ENCODE measurements around the gene GSTT2B.
"Not testable (repeated sequence)": the region's sequence is repeated elsewhere in the genome, so short reads cannot be mapped to it uniquely, and the experiment has no call there.

The GSTT2B gene

GRCh38 chr22:23980567-23980966, 19.6 kb upstream of the GSTT2B start:
- DNase-seq = not testable (repeated sequence)

- not testable (repeated sequence) for DNase-seq
These were observed 18.7 kb upstream of the GSTT2B start, which contains the start of gene GSTT2 for GRCh38 chr22:23979557-23980240. TSS of gene GSTT2 (plus strand) at chr22:23980134.

GRCh38 chr22:23977304-23977703, 16.3 kb upstream of the GSTT2B start:
- DNase-seq = not testable (repeated sequence)

- DNase-seq = not testable (repeated sequence)
These were observed 13.9 kb upstream of the GSTT2B start for GRCh38 chr22:23974836-23975352.

GRCh38 chr22:23974345-23974744, 13.3 kb upstream of the GSTT2B start, which contains the start of gene DDT:
TSS of gene DDT (minus strand) at chr22:23974441. CDS start at chr22:23974414, 27 bp downstream.
- not testable (repeated sequence) for DNase-seq

GRCh38 chr22:23971927-23972326, 10.9 kb upstream of the GSTT2B start:
- DNase-seq = not testable (repeated sequence)

- DNase-seq = no peak
These were observed 10.0 kb upstream of the GSTT2B start for GRCh38 chr22:23970816-23971486.

GRCh38 chr22:23970201-23970641, 9.2 kb upstream of the GSTT2B start:
- no peak for DNase-seq

GRCh38 chr22:23969071-23969470, 8.1 kb upstream of the GSTT2B start:
- DNase-seq = no peak

- DNase-seq = not testable (repeated sequence)
These were observed 5.6 kb upstream of the GSTT2B start, which contains the start of gene DDTL for GRCh38 chr22:23966568-23966967. TSS of gene DDTL (plus strand) at chr22:23966888. CDS start at chr22:23966915, 27 bp downstream.

GRCh38 chr22:23966094-23966493, 5.1 kb upstream of the GSTT2B start:
- DNase-seq = not testable (repeated sequence)

- DNase-seq = peak; percentile 86
These were observed 4.6 kb downstream of the GSTT2B start for GRCh38 chr22:23956301-23956900.

- not testable (repeated sequence) for DNase-seq
These were observed 5.1 kb downstream of the GSTT2B start for GRCh38 chr22:23955886-23956285.

- DNase-seq = not testable (repeated sequence)
These were observed 6.0 kb downstream of the GSTT2B start for GRCh38 chr22:23954991-23955305.

- not testable (repeated sequence) for DNase-seq
These were observed 6.6 kb downstream of the GSTT2B start for GRCh38 chr22:23954193-23954990.

- not testable (repeated sequence) for DNase-seq
These were observed 7.5 kb downstream of the GSTT2B start for GRCh38 chr22:23953485-23953884.

- not testable (repeated sequence) for DNase-seq
These were observed 8.1 kb downstream of the GSTT2B start for GRCh38 chr22:23952794-23953405.

GRCh38 chr22:23951383-23951782, 9.6 kb downstream of the GSTT2B start:
- not testable (repeated sequence) for DNase-seq

- DNase-seq = not testable (repeated sequence)
These were observed 11.2 kb downstream of the GSTT2B start for GRCh38 chr22:23949764-23950163.

- DNase-seq = not testable (repeated sequence)
These were observed 13.6 kb downstream of the GSTT2B start for GRCh38 chr22:23947391-23947790.

GRCh38 chr22:23940166-23940565, 20.8 kb downstream of the GSTT2B start:
- not testable (repeated sequence) for DNase-seq

GRCh38 chr22:23939017-23939357, 22.0 kb downstream of the GSTT2B start:
- no peak for DNase-seq

All from stimulated activated CD4-positive, alpha-beta T cell treated with anti-CD3 and anti-CD28 coated beads, Interleukin-4, amount 100 ng/mL, for 24 hours (primary cell).